HEK293T (cell line): ENCODE data around the gene DHRSX.

ENCODE experiments used
- ARNT ChIP-seq: fragments of 450-650 bp; IDR thresholded peaks from 2 replicates; pipeline ENCODE4 v1.6.1; 2017; ENCODE audit warnings: mild to moderate bottlenecking
- BHLHE40 ChIP-seq: fragments of 450-650 bp; IDR thresholded peaks from 2 replicates; pipeline ENCODE4 v1.6.1; 2016; ENCODE audit warnings: mild to moderate bottlenecking, moderate library complexity, borderline replicate concordance
- CTBP1 ChIP-seq: fragments of 450-650 bp; IDR thresholded peaks from 2 replicates; pipeline ENCODE4 v1.6.1; 2016; ENCODE audit warnings: borderline replicate concordance
- FOXA1 ChIP-seq: fragments of 450-650 bp; IDR thresholded peaks from 2 replicates; pipeline ENCODE4 v1.6.1; 2016; ENCODE audit warnings: mild to moderate bottlenecking
- SUZ12 ChIP-seq: fragments of 450-650 bp; IDR thresholded peaks from 2 replicates; pipeline ENCODE4 v1.6.1; 2016; ENCODE audit warnings: mild to moderate bottlenecking

DNA sequence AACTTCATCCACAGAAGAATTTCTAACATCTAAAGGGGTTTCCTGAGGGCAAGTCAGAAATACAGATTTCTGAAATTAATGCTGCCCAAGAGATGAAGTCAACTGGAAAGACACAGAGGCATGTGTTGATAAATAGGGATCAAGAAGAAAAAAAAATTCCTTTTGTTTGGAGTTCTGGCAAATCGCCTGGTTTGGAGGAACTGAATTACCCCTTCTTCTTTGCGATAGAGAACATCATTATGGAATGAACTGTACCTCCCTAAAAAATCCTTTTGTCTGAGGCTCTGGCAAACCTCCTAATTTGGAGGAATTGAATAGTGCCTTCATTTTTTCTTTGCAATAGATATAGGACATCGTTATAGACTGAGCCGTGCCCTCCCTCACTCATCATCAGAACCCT is 200.9 kb downstream of the DHRSX start:
- TF ChIP-seq CTBP1, result no peak
- TF ChIP-seq SUZ12, result no peak
- TF ChIP-seq FOXA1, result no peak
- no peak for TF ChIP-seq BHLHE40
- no peak for TF ChIP-seq ARNT
